ENCODE data around the gene JAKMIP2.

JAKMIP2 gene

GRCh38 chr5:147693233-147693632 lies 89.3 kb downstream of the JAKMIP2 start:
- DNase-seq: no peak

- no peak for DNase-seq
Observed at GRCh38 chr5:147691130-147691529, 91.4 kb downstream of the JAKMIP2 start.

- no peak for DNase-seq
Observed at GRCh38 chr5:147690595-147690994, 91.9 kb downstream of the JAKMIP2 start.

DNA sequence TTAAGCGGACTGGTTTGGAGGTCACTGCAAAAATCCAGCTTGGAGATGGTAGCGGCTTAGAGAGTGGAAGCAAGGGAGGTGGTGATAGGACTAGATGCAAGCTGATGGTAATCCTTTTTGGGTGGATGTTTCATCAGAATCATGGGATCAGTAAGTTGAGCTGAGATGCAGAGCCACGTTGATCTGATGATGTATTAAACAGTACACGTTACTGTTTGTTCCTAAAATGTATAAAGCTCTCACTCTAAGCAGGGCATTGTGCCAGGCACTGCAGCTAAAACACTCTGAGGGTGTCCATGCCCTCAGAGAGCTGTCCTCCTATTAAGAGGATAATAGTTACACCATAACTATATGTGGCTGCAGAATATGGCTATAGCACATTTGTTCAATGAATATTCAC lies 93.1 kb downstream of the JAKMIP2 start:
- DNase-seq: no peak

DNA sequence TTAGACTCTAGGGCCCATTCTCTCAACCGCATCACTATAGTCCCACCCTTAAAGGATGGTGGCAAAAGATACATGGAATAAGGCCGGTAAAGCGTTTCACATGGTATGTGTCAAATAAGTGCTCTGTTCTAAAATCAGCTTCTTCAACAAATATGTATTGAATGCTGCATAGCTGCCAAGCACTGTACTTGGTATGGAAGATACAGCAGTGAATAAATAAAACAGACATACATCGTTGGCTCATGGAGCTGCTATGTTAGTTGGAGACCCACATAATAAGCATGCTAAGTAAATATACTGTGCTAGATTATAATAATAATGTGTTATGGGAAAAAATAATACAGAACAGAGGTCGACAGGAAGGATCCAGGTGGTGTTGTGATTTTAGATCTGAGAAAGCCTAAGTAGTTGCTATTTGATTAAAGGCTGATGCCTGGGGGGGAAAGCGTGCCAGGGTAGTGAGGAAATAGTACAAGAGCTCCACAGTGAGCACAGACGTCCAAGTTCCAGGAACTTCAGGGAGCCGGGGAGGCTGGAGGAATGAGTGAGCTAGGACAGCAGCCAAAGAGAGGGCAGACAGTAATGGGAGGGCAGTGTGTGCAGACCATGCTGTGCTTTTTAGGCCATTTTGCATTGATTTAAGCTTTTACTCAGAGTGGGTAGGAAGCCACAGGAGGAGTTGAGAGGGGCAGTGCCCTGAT lies 93.7 kb downstream of the JAKMIP2 start:
- DNase-seq: no peak

DNA sequence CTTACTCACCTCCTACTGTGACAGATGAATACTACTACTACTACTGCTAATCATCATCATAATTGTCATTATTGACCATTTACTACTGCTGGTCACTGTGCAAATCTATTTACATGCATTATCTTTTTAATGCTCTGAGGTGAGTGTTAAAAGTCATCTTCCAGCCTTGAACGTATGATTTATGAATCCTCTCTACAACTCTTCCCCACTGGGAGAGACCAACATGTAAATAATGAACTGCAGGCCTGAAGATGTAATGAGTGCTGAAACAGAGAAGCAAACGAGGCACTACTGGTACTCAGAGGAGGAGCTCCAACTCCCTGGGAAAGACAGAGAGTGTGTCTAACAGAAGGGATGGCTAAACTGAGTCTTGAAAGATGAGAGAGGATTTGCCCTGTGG lies 95.4 kb downstream of the JAKMIP2 start:
- no peak for DNase-seq

DNA sequence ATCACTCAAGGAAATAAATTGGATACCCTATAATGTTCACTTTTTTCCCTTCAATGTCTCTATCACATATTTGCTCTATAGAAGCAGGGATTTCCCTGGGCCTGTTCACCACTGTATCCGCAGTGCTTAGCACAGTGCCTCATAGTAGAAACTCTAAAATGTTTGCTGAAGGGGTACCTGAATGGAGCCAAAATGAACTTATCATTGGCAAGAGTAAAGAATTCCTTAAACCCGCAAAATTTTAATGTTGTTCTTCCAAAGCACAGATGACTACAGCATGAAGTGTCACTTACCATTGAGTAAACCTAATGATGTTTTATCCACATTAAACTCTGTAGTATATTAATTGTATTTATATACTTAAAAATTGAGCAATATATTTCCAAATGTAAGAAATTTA lies 96.1 kb downstream of the JAKMIP2 start:
- DNase-seq: no peak

DNA sequence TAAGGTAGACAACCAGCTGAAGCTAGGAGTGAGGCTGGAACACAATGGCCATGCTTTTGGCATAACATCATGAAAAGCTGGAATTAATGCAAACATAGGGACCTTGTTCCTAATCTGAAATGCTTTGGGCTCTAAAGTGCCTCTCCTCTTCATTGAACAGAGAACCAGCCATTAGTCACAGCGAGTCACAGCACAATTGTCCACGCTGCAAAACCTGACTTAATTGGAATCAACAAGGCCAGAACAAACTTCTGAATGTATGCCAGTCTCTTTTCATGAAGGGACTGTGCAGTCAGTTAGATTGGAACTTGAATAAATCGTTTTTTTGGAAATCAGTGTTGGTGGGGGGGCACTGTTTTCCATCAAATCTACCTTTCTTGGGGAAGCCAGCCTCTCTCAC lies 96.5 kb downstream of the JAKMIP2 start:
- DNase-seq: no peak

GRCh38 chr5:147675168-147675567 lies 107.4 kb downstream of the JAKMIP2 start:
- DNase-seq: no peak

GRCh38 chr5:147674411-147674810 lies 108.1 kb downstream of the JAKMIP2 start:
- DNase-seq: no peak

GRCh38 chr5:147673791-147674190 lies 108.7 kb downstream of the JAKMIP2 start:
- no peak for DNase-seq

DNA sequence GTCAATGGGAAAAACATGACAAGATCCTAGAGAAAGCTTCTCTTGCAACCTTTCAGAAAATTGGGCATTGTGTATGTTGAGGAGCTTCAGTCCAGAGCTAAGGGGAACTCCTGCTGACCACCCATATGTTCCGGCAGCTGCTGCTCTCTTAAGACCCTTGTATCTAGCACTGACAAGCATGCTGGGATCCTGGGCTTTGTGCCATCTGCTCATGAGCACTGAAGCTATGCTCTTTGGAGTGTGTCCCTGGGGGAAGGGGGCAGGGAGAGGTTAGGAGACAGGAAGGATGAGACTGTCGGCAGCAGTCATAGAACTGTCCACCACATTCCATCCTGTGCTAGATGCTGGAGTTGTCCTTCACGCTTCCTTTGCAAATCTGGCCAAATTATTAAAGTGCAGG lies 109.3 kb downstream of the JAKMIP2 start:
- DNase-seq: no peak

- DNase-seq: no peak
Observed at GRCh38 chr5:147671365-147671764, 111.2 kb downstream of the JAKMIP2 start.

GRCh38 chr5:147670815-147671214 lies 111.7 kb downstream of the JAKMIP2 start:
- DNase-seq: no peak

DNA sequence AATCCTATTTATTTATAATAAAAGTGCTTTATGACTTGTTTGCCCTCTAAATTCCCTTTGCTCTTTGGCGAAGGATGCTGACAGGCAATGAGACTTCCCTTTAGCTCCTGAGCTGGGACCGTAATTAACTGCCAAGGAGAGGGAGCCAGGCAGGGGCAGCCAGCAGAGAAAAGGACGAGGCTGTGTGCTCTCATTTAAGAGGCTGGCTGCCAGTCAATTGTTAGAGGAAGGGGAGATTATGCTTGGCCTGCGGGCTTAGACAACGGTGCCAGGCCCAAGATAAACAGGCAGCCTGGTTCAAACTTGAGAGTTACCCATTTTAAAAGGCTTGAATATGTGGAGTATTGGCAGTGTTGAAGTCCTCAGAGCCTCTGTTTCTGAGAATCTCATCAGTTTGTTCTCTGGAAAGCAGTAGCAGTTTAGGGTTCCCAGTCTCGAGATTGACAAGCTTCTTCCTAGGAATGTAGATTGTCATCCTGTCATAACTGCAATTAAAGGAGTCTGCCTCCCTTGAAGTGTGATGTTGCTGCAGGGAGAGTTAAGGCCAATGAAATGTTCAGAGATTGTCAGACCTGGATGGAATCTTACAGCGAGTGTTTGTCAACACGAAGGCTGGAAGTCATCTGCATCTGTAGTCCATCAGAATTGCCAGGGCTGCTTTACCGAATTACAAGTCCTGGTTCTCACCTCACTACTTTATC lies 113.2 kb downstream of the JAKMIP2 start:
- DNase-seq: no peak

DNA sequence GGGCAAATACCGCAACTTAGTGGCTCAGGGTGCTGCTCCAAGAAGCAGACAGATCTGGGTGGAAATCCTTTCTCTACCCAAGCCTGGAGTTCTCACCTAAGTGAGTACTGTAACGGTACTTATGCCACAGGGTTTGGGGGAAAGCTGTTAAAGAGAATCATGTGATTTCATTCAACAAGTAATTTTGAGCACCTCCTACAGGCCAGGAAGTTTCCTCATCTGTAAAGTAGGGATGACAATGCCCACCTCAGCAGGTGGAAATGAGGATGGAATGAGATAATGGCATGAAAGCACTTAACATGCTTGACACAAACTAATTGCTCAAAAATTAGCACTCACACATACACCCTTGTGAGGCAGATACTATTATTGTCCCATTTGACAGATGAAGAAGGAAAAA lies 114.1 kb downstream of the JAKMIP2 start:
- no peak for DNase-seq

DNA sequence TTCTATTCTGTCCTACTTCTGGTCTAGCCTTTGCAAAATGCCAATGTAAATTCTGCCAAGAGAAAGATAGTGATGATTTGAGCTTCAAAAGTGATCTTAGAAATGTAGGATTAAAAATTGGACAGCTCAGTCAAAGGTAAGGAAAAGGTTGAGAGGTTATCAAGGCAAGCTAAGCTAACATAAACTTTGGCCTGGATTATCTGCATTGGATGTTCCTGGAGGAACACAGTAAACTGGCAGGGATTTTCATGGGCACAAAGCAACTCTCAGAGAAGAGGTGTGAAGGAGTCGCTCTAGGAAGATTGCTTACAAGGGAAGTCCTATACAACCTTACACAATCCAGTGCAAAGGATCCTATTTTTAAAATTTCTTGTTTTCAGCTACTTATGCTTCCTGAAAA lies 115.2 kb downstream of the JAKMIP2 start:
- DNase-seq: no peak

- DNase-seq: no peak
Observed at GRCh38 chr5:147666419-147666818, 116.1 kb downstream of the JAKMIP2 start.

DNA sequence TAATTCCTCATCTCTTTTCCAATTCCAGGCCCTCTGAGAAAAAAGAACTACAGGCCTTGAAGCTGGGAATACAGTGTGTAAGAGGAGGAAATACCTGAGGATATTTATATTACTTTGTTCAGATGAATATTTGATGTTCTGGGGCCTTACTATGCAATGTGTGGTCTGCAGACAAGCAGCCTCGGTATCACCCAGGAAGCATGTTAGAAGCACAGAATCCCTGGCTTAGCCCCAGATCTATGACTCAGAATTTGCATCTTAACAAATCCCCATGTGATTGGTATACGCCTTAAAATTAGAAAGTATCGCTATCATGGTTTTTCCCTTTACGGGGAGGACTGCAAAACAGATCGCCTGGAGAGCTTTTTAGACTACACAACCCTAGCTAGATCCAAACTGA lies 121.0 kb downstream of the JAKMIP2 start:
- DNase-seq: no peak

GRCh38 chr5:147659166-147659929 lies 123.2 kb downstream of the JAKMIP2 start:
- no peak for DNase-seq

- DNase-seq: no peak
Observed at GRCh38 chr5:147658293-147658932, 124.1 kb downstream of the JAKMIP2 start.

GRCh38 chr5:147648597-147648996 lies 133.9 kb downstream of the JAKMIP2 start:
- DNase-seq: no peak

GRCh38 chr5:147645197-147645596 lies 137.3 kb downstream of the JAKMIP2 start:
- DNase-seq: no peak

DNA sequence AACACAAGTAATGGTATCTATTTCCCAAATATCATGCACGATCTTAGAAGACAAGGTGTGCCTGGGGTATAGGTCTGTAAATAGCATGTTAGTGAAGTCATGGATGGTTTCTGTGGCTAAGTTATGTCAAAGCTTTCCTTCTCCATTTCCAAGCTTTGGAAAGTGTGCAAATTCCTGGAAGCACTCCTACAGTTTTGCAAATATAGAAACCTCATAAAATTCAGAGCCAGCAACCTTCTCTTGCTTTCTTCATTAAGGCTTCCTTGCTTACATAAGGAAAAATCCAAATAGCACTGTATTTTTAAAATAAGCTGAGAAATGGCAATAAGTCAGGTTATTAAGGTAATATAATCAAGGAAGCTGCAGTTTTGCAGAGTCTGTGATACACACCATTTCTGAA lies 138.1 kb downstream of the JAKMIP2 start:
- no peak for DNase-seq
